Tibial artery (tissue), 4 donors: ENCODE data around the gene MYH6.

Experiments
- DNase-seq, 2 donors: peaks; one replicate each; pipeline ENCODE4 v3.0.0-alpha.2; 2019
- H3K27ac ChIP-seq, 2 donors: fragments of 200-600 bp; sonication (generic) in 1 of 2; 1 replicate in 1 of 2; 2 replicates in 1 of 2; pipeline ENCODE4 v1.5.1; 2018 to 2019; ENCODE audit warnings: mild to moderate bottlenecking in 1 of 2
- H3K27me3 ChIP-seq, 2 donors: fragments of 200-600 bp; sonication (generic) in 1 of 2; one replicate each; pipeline versions ENCODE4 v1.5.1 to v1.6.0; 2016 to 2019
- H3K36me3 ChIP-seq, 3 donors: fragments of 200-600 bp; sonication (generic) in 2 of 3; one replicate each; pipeline ENCODE4 v1.5.1; 2016 to 2019; ENCODE audit warnings: mild to moderate bottlenecking in 2 of 3
- H3K4me1 ChIP-seq, 4 donors: fragments of 200-600 bp; sonication (generic) in 2 of 4; 1 replicate in 3 of 4; 2 replicates in 1 of 4; pipeline ENCODE4 v1.5.1; 2016 to 2019
- H3K4me3 ChIP-seq, 2 donors: fragments of 200-600 bp; sonication (generic) in 1 of 2; 1 replicate in 1 of 2; 2 replicates in 1 of 2; pipeline ENCODE4 v1.5.1; 2018 to 2019; ENCODE audit warnings: mild to moderate bottlenecking in 2 of 2
- H3K9me3 ChIP-seq, 3 donors: fragments of 200-600 bp; sonication (generic) in 1 of 3; one replicate each; pipeline ENCODE4 v1.5.1; 2016 to 2019
- intact Hi-C: fragments of 100-400 bp; cut with DNase I; formaldehyde crosslinking; loops from one replicate; pipeline ENCODE4 v1.15.0; 2023; ENCODE audit warnings: low total_unique reads
- TF ChIP-seq, protein P1 (sequence below), 2 experiments: fragments of 200-600 bp in 1 of 2; fragments of 450-650 bp in 1 of 2; IDR thresholded peaks; one replicate each; pipeline ENCODE4 v1.5.1; 2017 to 2019; ENCODE audit warnings: antibody characterized with exemption in 2 of 2, mild to moderate bottlenecking in 1 of 2, moderate library complexity in 1 of 2

MYH6 gene

DNA sequence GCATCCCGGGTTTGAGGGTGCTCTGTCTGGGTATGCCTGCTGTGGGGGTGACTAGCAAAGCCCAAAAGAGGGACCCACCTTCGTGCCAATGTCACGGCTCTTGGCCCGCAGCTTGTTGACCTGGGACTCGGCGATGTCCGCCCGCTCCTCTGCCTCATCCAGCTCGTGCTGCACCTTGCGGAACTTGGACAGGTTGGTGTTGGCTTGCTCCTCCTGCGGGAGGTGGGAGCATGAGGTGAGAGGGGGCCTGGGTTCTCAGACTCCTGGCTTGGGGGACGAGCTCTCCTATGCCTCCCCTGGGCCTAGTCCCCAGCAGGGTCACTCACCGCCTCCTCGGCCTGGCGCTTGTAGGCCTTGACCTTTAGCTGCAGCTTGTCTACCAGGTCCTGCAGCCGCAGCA is 5.6 kb upstream of the MYH6 start:
- H3K36me3 ChIP-seq: no peaks in the 10 kb centered on the region
- no peak for DNase-seq
- no peak overlapping the region for H3K4me3 ChIP-seq
- no peaks in the 10 kb centered on the region for H3K4me1 ChIP-seq
- TF ChIP-seq, protein P1, sequence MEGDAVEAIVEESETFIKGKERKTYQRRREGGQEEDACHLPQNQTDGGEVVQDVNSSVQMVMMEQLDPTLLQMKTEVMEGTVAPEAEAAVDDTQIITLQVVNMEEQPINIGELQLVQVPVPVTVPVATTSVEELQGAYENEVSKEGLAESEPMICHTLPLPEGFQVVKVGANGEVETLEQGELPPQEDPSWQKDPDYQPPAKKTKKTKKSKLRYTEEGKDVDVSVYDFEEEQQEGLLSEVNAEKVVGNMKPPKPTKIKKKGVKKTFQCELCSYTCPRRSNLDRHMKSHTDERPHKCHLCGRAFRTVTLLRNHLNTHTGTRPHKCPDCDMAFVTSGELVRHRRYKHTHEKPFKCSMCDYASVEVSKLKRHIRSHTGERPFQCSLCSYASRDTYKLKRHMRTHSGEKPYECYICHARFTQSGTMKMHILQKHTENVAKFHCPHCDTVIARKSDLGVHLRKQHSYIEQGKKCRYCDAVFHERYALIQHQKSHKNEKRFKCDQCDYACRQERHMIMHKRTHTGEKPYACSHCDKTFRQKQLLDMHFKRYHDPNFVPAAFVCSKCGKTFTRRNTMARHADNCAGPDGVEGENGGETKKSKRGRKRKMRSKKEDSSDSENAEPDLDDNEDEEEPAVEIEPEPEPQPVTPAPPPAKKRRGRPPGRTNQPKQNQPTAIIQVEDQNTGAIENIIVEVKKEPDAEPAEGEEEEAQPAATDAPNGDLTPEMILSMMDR (IDR thresholded peaks at IDR 0.05): no peak
- intact Hi-C loops: no loop called here
- H3K27me3 ChIP-seq: peaks cover 0 to 22% of the 10 kb centered on the region in 2 donors
- H3K9me3 ChIP-seq: no peaks in the 10 kb centered on the region
- no peak overlapping the region for H3K27ac ChIP-seq

DNA sequence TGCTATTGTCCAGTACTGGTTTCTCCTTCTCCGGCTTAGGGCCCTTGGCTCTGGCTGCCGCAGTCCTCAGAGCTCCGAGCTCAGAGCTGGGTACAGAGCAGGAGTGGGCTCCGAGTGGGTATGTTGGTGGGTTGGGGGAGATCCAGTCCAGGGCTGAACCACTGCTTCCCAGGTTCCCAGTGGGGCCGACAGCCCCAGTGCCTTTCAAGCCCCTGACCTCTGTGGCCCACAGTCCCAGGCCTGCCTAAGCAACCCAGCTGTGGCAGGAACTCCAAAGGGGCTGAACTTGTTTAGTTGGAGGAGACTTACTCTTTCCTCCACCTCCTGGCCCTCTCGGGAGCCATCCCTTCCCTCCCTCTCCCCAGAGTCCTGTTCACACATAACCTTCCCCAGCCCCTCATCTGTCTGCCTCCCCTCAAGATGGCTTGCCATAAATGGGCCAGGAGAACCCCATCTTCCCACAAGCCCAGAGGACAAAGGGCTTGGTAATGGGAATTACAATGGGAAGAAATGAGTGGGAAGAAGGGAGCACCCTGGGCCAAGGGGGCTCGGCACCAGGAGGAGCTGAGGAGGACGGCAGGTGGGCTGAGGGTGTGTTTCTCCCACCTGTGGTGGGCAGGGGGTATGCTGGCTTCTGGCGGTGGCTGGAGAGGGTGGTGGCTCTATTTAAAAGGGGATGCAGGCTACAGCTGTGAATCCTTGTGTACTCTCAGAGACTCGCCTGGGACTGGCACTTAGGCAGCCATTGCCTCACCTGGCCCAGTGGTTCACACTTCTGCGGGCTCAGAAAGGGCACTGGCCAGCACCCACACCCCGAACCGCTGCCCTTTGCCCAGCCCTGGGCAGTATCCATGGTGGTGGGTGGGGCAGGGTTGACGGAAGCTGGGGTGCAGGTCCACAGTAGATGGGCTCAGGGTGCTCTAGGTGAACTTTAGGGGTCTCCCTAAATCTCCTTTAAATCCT is 3.8 kb upstream of the MYH6 start:
- no peaks in the 10 kb centered on the region for H3K36me3 ChIP-seq
- H3K9me3 ChIP-seq: no peaks in the 10 kb centered on the region
- intact Hi-C loops: no loop called here
- no peak overlapping the region for H3K4me3 ChIP-seq
- no peak overlapping the region for H3K27ac ChIP-seq
- H3K27me3 ChIP-seq: peaks cover 0 to 34% of the 10 kb centered on the region in 2 donors
- TF ChIP-seq, protein P1 (IDR thresholded peaks at IDR 0.05): no peak
- DNase-seq: no peak
- H3K4me1 ChIP-seq: no peaks in the 10 kb centered on the region

DNA sequence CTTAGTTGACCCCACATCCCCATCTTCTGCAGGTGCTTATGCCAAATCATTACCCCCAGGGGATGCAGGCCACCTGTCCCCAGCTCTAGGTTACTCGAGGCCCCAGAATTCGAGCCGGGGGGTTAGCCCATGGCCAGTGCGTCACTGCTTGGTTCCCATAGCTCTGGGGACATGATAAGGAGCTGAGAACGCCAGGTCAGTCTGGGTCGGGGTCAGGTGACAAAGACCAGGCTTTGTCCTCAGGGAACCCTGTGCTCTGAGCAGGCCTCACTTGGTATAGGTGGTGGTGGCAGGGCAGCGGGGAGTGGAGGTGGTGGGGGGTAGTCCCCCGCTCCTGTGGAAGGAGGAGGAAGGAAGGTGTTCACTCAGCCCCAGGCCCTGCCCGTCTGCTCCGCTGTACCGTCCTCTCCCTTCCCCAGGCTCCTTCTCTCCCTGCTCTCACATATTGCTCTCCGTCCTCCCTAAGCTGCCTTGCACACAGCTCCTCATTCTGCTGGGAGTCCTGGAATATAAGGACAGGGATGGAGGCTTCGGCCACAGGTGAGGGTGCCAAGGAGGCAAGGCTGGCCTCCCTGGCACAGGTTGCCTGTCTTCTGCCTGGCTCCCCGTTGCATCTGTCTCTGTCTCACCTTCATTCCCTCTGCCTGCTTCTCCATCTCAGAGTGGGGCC is 2.0 kb upstream of the MYH6 start:
- Histone ChIP-seq H3K9me3 (no peaks in the 10 kb centered on the region), H3K4me3 (no peak overlapping the region), H3K4me1 (no peaks in the 10 kb centered on the region), H3K27me3 (peaks cover 0 to 47% of the 10 kb centered on the region in 2 donors), H3K27ac (no peak overlapping the region), H3K36me3 (no peaks in the 10 kb centered on the region)
- intact Hi-C loops: no loop called here
- no peak for DNase-seq
- TF ChIP-seq, protein P1 (IDR thresholded peaks at IDR 0.05): no peak

DNA sequence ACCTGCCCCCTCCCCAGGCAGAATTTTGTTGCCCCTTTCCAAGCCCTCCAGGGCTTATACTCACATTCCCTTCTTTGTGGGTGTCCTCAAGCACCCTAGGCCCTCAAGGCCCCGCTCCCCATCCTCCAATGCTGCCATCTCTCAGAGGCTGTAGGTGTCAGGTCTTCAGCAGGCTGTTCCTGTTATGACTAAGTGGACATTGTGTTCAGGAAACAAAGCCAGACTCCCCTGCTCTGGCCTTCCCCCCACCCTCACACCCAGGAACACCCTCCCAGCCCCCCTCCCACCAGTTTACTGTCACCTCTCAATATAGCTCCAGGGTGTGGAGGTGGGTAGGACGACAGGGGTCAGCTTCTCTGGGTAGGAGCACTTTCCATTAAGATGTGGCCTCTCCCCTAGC is 1.4 kb upstream of the MYH6 start:
- peaks cover 0 to 52% of the 10 kb centered on the region in 2 donors for H3K27me3 ChIP-seq

DNA sequence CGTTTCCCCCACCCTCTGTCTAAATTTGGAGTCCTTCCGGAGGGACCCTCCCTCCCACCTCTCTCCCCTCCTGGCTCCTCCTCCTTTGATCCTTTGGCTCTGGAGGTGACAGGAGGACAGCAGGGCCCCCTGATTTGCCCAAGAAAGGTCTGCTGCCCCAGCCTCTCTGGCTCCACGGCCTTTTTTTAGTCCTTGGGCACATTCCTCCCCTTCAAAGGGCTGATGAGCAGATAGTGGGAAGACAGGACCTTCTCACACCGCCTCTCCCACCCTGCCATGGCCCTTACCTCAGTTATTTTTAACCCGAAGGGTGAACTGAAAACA is 196 bp upstream of the MYH6 start:
- H3K4me1 ChIP-seq: no peaks in the 10 kb centered on the region
- intact Hi-C loops: no loop called here
- no peak overlapping the region for H3K4me3 ChIP-seq
- no peaks in the 10 kb centered on the region for H3K9me3 ChIP-seq
- H3K27me3 ChIP-seq: peaks cover 0 to 60% of the 10 kb centered on the region in 2 donors
- no peaks in the 10 kb centered on the region for H3K36me3 ChIP-seq
- no peak for DNase-seq
- H3K27ac ChIP-seq: no peak overlapping the region
- TF ChIP-seq, protein P1 (IDR thresholded peaks at IDR 0.05): no peak

More for the DNA sequence above, 1.4 kb upstream of the MYH6 start:
- Histone ChIP-seq H3K4me1 (no peaks in the 10 kb centered on the region), H3K9me3 (no peaks in the 10 kb centered on the region), H3K36me3 (no peaks in the 10 kb centered on the region), H3K4me3 (no peak overlapping the region), H3K27ac (no peak overlapping the region)
- intact Hi-C loops: no loop called here
- TF ChIP-seq, protein P1 (IDR thresholded peaks at IDR 0.05): no peak
- no peak for DNase-seq
